Pons (tissue), 1 donor: Measurements from ENCODE around the gene MGLL.

Experiments
- DNase-seq: peaks from one replicate; pipeline ENCODE4 v3.0.0-alpha.2; 2016; ENCODE audit warnings: low spot score

MGLL gene

GRCh38 chr3:127722091-127722784, 100.1 kb downstream of the MGLL start:
- no peak for DNase-seq

- DNase-seq: no peak
Observed at GRCh38 chr3:127720985-127721935, 101.1 kb downstream of the MGLL start.

GRCh38 chr3:127720161-127720823, 102.0 kb downstream of the MGLL start:
- no peak for DNase-seq

- DNase-seq: no peak
Observed at GRCh38 chr3:127719369-127719768, 102.9 kb downstream of the MGLL start.

- no peak for DNase-seq
Observed at GRCh38 chr3:127718916-127719290, 103.4 kb downstream of the MGLL start.

- no peak for DNase-seq
Observed at GRCh38 chr3:127718245-127718915, 103.9 kb downstream of the MGLL start.

GRCh38 chr3:127717357-127718244, 104.7 kb downstream of the MGLL start:
- DNase-seq: no peak

GRCh38 chr3:127716384-127716783, 105.9 kb downstream of the MGLL start:
- DNase-seq: no peak

GRCh38 chr3:127715532-127715931, 106.8 kb downstream of the MGLL start:
- DNase-seq: no peak

- no peak for DNase-seq
Observed at GRCh38 chr3:127714866-127715265, 107.4 kb downstream of the MGLL start.

- DNase-seq: no peak
Observed at GRCh38 chr3:127714125-127714571, 108.2 kb downstream of the MGLL start.

- DNase-seq: no peak
Observed at GRCh38 chr3:127712881-127713771, 109.2 kb downstream of the MGLL start.

- no peak for DNase-seq
Observed at GRCh38 chr3:127712461-127712860, 109.9 kb downstream of the MGLL start.

GRCh38 chr3:127711896-127712295, 110.4 kb downstream of the MGLL start:
- DNase-seq: no peak

- DNase-seq: no peak
Observed at GRCh38 chr3:127711021-127711695, 111.2 kb downstream of the MGLL start.

GRCh38 chr3:127710155-127710941, 112.0 kb downstream of the MGLL start:
- no peak for DNase-seq

GRCh38 chr3:127709320-127710060, 112.8 kb downstream of the MGLL start:
- DNase-seq: no peak

- DNase-seq: no peak
Observed at GRCh38 chr3:127708837-127709236, 113.5 kb downstream of the MGLL start.
